Cerebellar nuclear complex (tissue), 1 donor: ENCODE results near the gene SNAPC5.
"Not testable (repeated sequence)": the region's sequence is repeated elsewhere in the genome, so short reads cannot be mapped to it uniquely, and the experiment has no call there.

Source experiments
- DNase-seq, 2 experiments: peaks; one replicate each; lab custom pipeline; 2025; lab: John Stamatoyannopoulos, UW

Gene SNAPC5

GRCh38 chr15:66497502-66498455, at the start of gene SNAPC5:
Gene SNAPC5, minus strand, starts transcription at chr15:66497762. Its CDS starts 31 bp downstream, at chr15:66497731.
- DNase-seq: peak; percentile 68 to 74

GRCh38 chr15:66545255-66545654, 47.7 kb upstream of the SNAPC5 start:
- DNase-seq: no peak

DNA sequence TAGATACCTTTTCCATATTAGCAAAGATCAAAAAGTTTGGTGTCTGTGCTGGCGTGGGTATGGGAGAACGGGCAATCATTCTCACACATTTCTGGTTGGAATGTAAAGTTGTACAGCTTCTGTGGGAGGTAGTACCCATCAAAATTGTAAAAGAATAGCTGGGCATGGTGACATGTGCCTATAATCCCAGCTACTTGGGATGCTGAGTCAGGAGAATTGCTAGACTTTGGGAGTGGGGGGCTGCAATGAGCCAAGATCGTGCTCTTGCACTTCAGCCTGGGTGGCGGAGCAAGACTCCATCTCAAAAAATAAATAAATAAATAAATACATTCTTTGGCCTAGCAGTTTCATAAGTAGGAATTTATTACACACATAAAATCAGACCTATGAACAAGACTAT, 45.3 kb upstream of the SNAPC5 start:
- DNase-seq: no peak

GRCh38 chr15:66535056-66535455, 37.5 kb upstream of the SNAPC5 start:
- no peak for DNase-seq

- DNase-seq: no peak
These were observed 27.3 kb upstream of the SNAPC5 start for GRCh38 chr15:66524838-66525237.

DNA sequence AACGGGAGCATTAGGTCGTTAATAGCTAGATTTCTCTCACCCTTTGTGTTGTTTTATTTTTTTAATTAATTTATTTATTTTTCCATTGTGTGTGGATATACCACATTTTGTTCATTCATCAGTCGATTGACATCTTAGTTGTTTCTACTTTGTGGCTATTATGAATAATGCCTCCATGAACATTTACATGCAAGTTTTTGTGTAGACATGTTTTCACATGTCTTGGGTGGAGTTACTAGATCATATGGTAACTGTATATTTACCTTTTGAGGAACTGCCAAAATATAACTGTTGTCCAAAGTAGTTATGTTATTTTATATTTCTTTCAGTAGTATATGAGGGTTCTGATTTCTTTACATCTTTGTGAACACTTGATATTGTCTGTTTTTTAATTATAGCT, 26.4 kb upstream of the SNAPC5 start:
- no peak for DNase-seq

DNA sequence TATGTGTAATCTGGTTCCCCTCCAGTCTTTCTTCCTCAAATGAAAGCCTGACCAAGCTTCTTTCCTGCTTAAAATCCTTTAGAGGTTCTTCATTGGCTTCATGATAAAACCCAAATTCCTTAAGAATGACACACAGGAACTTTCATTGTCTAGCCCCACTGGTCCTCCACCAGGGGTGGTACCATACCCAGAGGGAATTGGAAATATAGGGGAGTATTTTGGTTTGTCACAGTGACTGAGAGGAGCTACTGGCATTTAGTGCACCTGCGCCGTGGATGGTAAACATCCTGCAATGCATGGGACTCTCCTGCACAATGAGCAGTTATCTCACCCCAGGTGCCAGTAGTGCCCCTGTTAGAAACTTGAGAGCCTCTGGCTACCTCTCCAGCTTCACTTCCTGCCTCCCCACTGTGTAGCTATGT, 18.4 kb upstream of the SNAPC5 start:
- DNase-seq: no peak

DNA sequence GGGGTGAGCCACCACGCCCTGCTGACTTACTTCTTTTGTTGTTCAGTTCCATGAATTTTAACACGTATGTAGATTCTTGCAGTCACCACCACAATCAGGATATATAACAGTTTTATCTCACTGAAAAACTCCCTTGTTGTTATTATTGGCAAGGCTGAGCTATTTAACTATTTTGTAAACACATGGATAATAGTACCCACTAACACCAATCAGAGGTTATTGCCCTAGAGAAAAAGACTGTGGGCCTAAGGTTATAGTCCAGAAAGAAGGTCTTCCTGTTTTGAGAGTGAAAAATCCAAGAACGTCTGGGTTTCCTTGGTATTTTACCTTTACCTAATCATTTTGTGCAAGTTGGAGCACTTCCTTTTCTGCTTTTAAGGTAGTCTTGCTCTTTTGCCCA, 17.0 kb upstream of the SNAPC5 start:
- DNase-seq: no peak

DNA sequence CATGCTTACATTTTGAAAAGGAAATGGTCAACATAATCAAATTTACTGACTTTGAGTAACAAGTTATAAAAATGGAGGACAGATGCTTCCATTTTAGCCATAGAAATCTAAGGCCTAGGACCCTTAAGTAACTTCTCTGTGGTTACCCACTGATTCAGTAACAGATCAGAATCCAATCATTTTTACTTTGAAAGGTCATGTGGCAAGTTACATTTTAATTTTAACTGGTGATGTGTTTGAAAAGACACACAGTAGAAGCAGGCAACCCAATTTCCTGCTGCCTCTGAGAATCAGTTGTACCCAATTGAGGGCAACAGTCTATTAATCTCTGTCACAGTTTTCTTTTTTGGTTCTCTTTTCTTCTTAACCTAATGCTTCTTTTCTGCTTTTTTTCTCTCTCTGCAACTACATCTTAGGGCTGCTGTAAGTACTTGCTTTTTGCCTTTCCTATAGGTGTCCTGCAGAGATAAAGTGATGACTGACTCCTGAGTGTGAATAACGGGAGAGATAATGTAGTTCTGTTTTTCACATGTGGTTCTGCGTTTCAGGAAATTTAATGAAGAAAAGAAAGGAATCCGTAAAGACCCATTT, 10.8 kb upstream of the SNAPC5 start:
- DNase-seq: no peak

DNA sequence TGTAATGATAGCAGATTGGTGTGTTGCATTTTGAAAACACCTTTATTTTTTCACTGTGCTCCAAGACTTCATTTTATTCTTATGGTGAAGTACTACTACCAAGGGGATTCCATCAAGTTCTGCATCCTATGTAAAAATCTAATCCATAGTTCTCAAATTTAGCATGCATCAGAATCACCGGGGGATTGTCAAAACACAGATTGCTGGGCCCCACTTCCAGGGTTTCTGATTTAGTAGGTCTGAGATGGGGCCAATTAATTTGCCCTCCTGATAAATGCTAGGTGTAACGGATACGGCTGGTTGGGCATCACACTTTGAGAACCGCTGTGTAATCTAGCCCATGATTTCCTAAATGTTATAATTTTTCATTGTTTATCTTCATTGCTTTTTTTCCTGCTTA, 8.3 kb upstream of the SNAPC5 start:
- no peak for DNase-seq

DNA sequence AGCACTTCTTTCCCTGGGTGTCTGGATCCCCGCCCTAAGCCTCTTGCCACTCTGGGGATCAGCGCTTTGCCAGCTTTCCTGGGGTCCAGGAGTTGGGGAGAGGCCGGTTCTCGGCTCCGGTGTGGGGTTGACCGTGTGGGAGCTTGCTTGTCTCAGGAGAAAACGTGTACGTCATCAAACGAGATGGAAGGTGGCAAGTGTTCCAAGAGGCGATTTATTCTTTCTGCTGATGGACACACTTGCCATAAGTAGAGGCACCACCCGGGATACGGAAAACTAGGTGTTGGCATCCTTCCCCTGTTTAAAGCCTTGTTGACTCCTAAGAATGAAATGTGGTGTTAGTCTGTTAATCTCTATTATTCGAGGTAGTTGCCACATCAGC, 7.9 kb upstream of the SNAPC5 start:
- DNase-seq: no peak

- peak in 1 of 2 experiments; percentile 29 for DNase-seq
These were observed 7.2 kb upstream of the SNAPC5 start, which contains the start of the genes RPL4 and ZWILCH for GRCh38 chr15:66504563-66505429. Gene RPL4, minus strand, starts transcription at chr15:66504855. Its CDS starts 65 bp downstream, at chr15:66504790. Gene ZWILCH, plus strand, starts transcription at chr15:66505326. Its CDS starts 13 bp downstream, at chr15:66505339.

- DNase-seq: no peak
These were observed 6.4 kb upstream of the SNAPC5 start for GRCh38 chr15:66503780-66504562.

DNA sequence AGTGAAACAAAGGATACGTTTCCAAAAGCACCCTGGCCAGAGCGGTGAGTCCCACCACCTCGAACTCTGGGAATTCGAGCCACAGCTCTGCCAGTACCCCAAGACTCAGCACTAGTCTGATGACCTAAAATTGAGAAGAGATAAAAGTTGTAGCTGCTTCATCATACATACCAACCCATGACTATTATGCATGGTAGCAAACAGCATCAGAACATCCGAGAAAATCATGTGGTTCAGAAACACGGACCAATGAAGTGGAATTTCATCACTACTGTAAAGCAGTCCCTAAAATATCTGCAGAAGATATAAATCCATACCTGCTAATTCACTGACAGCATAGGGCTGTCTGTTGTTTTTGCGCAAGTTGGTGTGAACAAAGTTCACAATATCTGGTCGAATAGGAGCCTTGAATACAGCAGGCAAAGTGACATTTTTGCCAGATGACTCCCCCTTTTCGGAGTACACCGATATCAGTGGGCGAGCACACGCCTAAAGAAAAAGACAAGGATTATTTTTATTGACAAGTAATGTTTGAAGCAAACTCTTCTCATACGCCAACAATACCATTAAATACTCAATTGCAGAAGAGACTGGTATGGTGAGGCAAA, 5.6 kb upstream of the SNAPC5 start:
- DNase-seq: not testable (repeated sequence)

GRCh38 chr15:66502491-66502890, 4.9 kb upstream of the SNAPC5 start:
- DNase-seq: no peak

- DNase-seq: not testable (repeated sequence)
These were observed 2.8 kb upstream of the SNAPC5 start for GRCh38 chr15:66500346-66500745.

GRCh38 chr15:66498501-66499386, 1.2 kb upstream of the SNAPC5 start:
- DNase-seq: no peak

DNA sequence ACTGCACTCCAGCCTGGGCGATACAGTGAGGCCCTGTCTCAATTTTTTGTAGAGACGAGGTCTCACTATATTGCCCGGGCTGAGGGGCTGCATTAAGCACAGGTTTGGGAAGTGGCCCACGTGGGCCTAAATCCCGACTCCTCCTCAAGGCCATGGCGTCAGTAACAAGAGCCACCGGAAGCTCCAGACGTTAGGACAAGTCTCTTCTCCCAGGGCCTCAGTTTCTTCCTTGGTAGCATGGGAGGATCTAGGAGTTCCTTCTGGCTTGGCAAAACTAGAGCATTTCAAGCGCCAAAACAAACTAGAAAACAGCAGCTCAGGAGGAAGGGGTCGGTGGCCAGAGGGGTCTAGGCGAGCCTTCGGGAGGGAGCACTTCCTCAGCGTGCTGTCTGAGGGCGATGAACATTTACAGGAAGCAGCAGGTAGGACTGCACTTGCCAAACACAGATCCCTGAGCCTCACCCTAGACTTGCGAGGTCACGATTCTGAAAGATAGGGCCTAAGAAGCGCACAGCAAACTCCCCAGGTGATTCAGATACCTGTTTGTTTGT, 536 bp downstream of the SNAPC5 start:
- DNase-seq: no peak

DNA sequence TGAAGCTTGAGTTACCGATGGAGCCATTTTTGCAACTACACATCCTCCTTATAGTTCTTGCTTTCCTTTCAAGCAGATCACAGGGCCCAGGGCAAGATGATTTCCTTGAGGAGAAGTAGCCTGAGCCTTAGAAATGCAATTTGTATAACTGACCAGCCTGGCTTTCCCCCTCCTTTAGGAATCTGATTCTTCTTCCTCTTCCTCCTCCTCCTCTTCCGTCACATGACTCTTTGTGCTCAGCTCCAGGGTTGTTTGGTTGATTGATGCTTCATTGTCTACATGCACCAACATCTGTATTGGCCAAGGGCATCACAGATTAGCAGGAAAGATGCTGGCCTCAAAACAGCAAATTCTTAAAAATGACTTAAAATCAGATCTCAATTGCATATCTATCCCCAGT, 3.3 kb downstream of the SNAPC5 start:
- no peak for DNase-seq

GRCh38 chr15:66491846-66492245, 5.7 kb downstream of the SNAPC5 start:
- no peak for DNase-seq
